ENCODE results near the gene VMO1. TPM values are rescaled to one million over a fixed set of nuclear protein-coding genes. Genes with fewer than 3 reads are reported as not detected.

Gene VMO1
- total and polyA plus RNA-seq, 2 experiments from 2014 or later, result 0.33 to 4.3 TPM

DNA sequence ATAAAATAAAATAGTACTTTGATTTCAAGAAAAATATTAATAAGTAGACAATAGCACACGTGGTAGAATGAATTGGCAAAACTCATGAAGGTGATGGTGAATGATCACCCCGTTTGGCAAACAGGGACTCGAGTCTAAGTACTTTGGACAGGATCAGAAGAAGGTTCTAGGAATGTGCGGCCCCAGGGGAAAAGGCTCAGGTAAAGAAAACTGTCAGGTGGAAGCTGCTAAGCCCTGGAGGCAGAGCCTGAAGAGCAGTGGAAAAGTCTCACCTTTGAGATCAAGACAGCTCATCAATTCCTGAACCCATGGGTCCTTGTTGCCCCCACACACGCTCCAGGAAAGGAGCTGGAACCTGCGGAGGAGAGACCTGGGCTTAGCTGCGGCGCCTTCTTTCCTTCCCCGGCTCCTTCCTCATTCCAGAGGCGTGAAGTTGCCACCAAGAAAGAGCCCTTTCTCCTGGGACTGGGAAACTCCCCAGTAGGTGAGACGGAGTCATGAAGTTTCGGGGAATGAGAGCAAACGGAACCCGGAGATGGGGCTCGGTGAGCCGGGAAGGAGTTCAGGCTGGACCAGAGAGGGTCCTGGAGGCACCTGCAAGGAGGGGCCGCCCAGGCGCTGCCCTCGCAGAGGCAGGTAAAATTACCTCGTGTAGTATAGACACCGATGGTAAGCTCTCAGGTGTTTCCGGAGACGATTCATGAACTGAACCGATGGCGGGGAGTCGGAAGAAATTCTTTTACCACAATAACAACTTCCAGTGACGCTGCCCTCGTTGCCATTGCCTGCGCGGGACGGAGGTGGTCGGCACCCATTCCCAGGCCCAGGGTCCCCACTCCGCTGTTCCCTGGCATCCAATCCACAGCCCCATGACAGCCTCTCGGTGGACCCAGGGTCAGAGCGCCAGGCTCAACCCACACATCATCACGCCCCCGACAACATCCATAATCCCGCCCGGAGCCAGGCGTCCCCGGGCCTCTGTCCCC is 47.7 kb downstream of the VMO1 start:
- DNase-seq (ENCODE audit: low spot score), result peak; percentile 71
- Histone ChIP-seq H2AFZ (peak overlapping the region; percentile 91), H3K4me1 (ENCODE audit: insufficient read depth) (peaks cover 5% of the 10 kb centered on the region), H3K9me3 (ENCODE audit: low read depth) (no peaks in the 10 kb centered on the region), H3K27me3 (peaks cover 12% of the 10 kb centered on the region), H3K9me2 (replicated peaks; ENCODE audit: insufficient read depth) (no peaks in the 10 kb centered on the region), H3K4me3 (peak overlapping the region; percentile 91), H3K4me2 (peak overlapping the region; percentile 98), H3K36me3 (replicated peaks; ENCODE audit: insufficient read depth, low read depth) (no peaks in the 10 kb centered on the region), H3K79me2 (no peaks in the 10 kb centered on the region), H3K27ac (peak overlapping the region; percentile 92), H4K20me1 (ENCODE audit: insufficient read depth, poor library complexity, severe bottlenecking) (no peaks in the 10 kb centered on the region)
- TF ChIP-seq CTCF (IDR thresholded peaks at IDR 0.05; ENCODE audit: poor library complexity) (no peak), EZH2 (IDR thresholded peaks at IDR 0.05; ENCODE audit: borderline replicate concordance) (no peak), EZH2phosphoT487 (IDR thresholded peaks at IDR 0.05; ENCODE audit: low read depth, severe bottlenecking, unreplicated experiment) (no peak)
- WGBS (ENCODE audit: low lambda C conversion rate, missing lambda C conversion rate), result 15% methylated on average over 38 of the region's 41 CpGs

- H3K36me3 ChIP-seq (replicated peaks; ENCODE audit: insufficient read depth, low read depth), result no peaks in the 10 kb centered on the region
- H3K9me2 ChIP-seq (replicated peaks; ENCODE audit: insufficient read depth), result no peaks in the 10 kb centered on the region
- peaks cover 12% of the 10 kb centered on the region for H3K27me3 ChIP-seq
- H3K79me2 ChIP-seq, result peaks cover 5% of the 10 kb centered on the region
- H3K4me2 ChIP-seq, result no peak overlapping the region
- no peaks in the 10 kb centered on the region for H4K20me1 ChIP-seq (ENCODE audit: insufficient read depth, poor library complexity, severe bottlenecking)
- TF ChIP-seq CTCF (IDR thresholded peaks at IDR 0.05; ENCODE audit: poor library complexity) (no peak), EZH2phosphoT487 (IDR thresholded peaks at IDR 0.05; ENCODE audit: low read depth, severe bottlenecking, unreplicated experiment) (no peak), EZH2 (IDR thresholded peaks at IDR 0.05; ENCODE audit: borderline replicate concordance) (no peak)
- no peak for DNase-seq (ENCODE audit: low spot score)
- H3K27ac ChIP-seq, result peak overlapping the region; percentile 49
- H2AFZ ChIP-seq, result no peak overlapping the region
- 69% methylated on average over 9 of the region's 9 CpGs for WGBS (ENCODE audit: low lambda C conversion rate, missing lambda C conversion rate)
- H3K4me3 ChIP-seq, result no peak overlapping the region
- peaks cover 5% of the 10 kb centered on the region for H3K4me1 ChIP-seq (ENCODE audit: insufficient read depth)
- no peaks in the 10 kb centered on the region for H3K9me3 ChIP-seq (ENCODE audit: low read depth)
These were observed 50.1 kb downstream of the VMO1 start for GRCh38 chr17:4735876-4736651.

Other genes starting within 250 kb of the VMO1 start
- 17.9 and 23.7 TPM in 2 replicates for gene MYBBP1A, start 231.0 kb downstream of the VMO1 start, total RNA-seq
- gene MYBBP1A, start 231.0 kb downstream of the VMO1 start, polyA plus RNA-seq, result 44.1 and 46.5 TPM in 2 replicates
- gene GGT6, start 225.8 kb downstream of the VMO1 start, total RNA-seq, result 0.32 TPM in 1 of 2 replicates, not detected in the other
- not detected in 2 replicates for gene GGT6, start 225.8 kb downstream of the VMO1 start, polyA plus RNA-seq
- 41.5 and 56.8 TPM in 2 replicates for gene SMTNL2, start 201.8 kb downstream of the VMO1 start, total RNA-seq
- gene SMTNL2, start 201.8 kb downstream of the VMO1 start, polyA plus RNA-seq, result 106 TPM in 2 replicates
- gene ALOX15, start 144.7 kb downstream of the VMO1 start, total RNA-seq, result 1.9 and 2.1 TPM in 2 replicates
- gene ALOX15, start 144.7 kb downstream of the VMO1 start, polyA plus RNA-seq, result 5.5 and 7.5 TPM in 2 replicates
- 17.6 and 18.5 TPM in 2 replicates for gene PELP1, start 82.2 kb downstream of the VMO1 start, total RNA-seq
- gene PELP1, start 82.2 kb downstream of the VMO1 start, polyA plus RNA-seq, result 35.2 and 42.9 TPM in 2 replicates
- gene ARRB2, start 75.7 kb downstream of the VMO1 start, total RNA-seq, result 15.3 and 17.4 TPM in 2 replicates
- 20.0 and 21.1 TPM in 2 replicates for gene ARRB2, start 75.7 kb downstream of the VMO1 start, polyA plus RNA-seq
- gene MED11, start 54.9 kb downstream of the VMO1 start, total RNA-seq, result 36.3 and 36.9 TPM in 2 replicates
- 39.4 and 42.7 TPM in 2 replicates for gene MED11, start 54.9 kb downstream of the VMO1 start, polyA plus RNA-seq
- 1.6 and 2.9 TPM in 2 replicates for gene ZMYND15, start 46.5 kb downstream of the VMO1 start, total RNA-seq
- gene ZMYND15, start 46.5 kb downstream of the VMO1 start, polyA plus RNA-seq, result 4.1 and 4.8 TPM in 2 replicates
- gene CXCL16, start 46.4 kb downstream of the VMO1 start, total RNA-seq, result 38.7 and 39.9 TPM in 2 replicates
- gene CXCL16, start 46.4 kb downstream of the VMO1 start, polyA plus RNA-seq, result 73.2 and 82.5 TPM in 2 replicates
- gene TM4SF5, start 14.5 kb downstream of the VMO1 start, total RNA-seq, result 16.7 and 20.8 TPM in 2 replicates
- gene TM4SF5, start 14.5 kb downstream of the VMO1 start, polyA plus RNA-seq, result 42.6 and 54.0 TPM in 2 replicates
- gene GLTPD2, start 2.6 kb upstream of the VMO1 start, total RNA-seq, result 36.4 and 40.1 TPM in 2 replicates
- 80.7 and 100.0 TPM in 2 replicates for gene GLTPD2, start 2.6 kb upstream of the VMO1 start, polyA plus RNA-seq
- 126 and 154 TPM in 2 replicates for gene PSMB6, start 9.8 kb upstream of the VMO1 start, total RNA-seq
- 287 and 295 TPM in 2 replicates for gene PSMB6, start 9.8 kb upstream of the VMO1 start, polyA plus RNA-seq
- 13.9 and 25.2 TPM in 2 replicates for gene PLD2, start 20.8 kb upstream of the VMO1 start, total RNA-seq
- gene PLD2, start 20.8 kb upstream of the VMO1 start, polyA plus RNA-seq, result 21.8 and 27.3 TPM in 2 replicates
- gene MINK1, start 47.0 kb upstream of the VMO1 start, total RNA-seq, result 24.4 and 45.3 TPM in 2 replicates
- gene MINK1, start 47.0 kb upstream of the VMO1 start, polyA plus RNA-seq, result 39.7 and 49.4 TPM in 2 replicates
- 7.4 and 9.1 TPM in 2 replicates for gene C17orf107, start 113.2 kb upstream of the VMO1 start, total RNA-seq
- gene C17orf107, start 113.2 kb upstream of the VMO1 start, polyA plus RNA-seq, result 8.8 and 14.1 TPM in 2 replicates
- gene CHRNE, start 116.7 kb upstream of the VMO1 start, total RNA-seq, result 0.60 and 1.0 TPM in 2 replicates
- gene CHRNE, start 116.7 kb upstream of the VMO1 start, polyA plus RNA-seq, result 0.83 and 1.2 TPM in 2 replicates
- not detected in 2 replicates for gene GP1BA, start 145.9 kb upstream of the VMO1 start, total RNA-seq
- 0.06 TPM in 1 of 2 replicates, not detected in the other for gene GP1BA, start 145.9 kb upstream of the VMO1 start, polyA plus RNA-seq
- 42.9 and 59.5 TPM in 2 replicates for gene SLC25A11, start 153.7 kb upstream of the VMO1 start, total RNA-seq
- 78.7 and 84.8 TPM in 2 replicates for gene SLC25A11, start 153.7 kb upstream of the VMO1 start, polyA plus RNA-seq
- 59.2 and 65.1 TPM in 2 replicates for gene RNF167, start 153.9 kb upstream of the VMO1 start, total RNA-seq
- gene RNF167, start 153.9 kb upstream of the VMO1 start, polyA plus RNA-seq, result 66.5 and 75.3 TPM in 2 replicates
- gene PFN1, start 162.2 kb upstream of the VMO1 start, total RNA-seq, result 244 and 280 TPM in 2 replicates
- gene PFN1, start 162.2 kb upstream of the VMO1 start, polyA plus RNA-seq, result 706 and 713 TPM in 2 replicates
- 16.3 and 18.7 TPM in 2 replicates for gene ENO3, start 164.8 kb upstream of the VMO1 start, total RNA-seq
- 30.2 and 40.4 TPM in 2 replicates for gene ENO3, start 164.8 kb upstream of the VMO1 start, polyA plus RNA-seq
- 64.3 and 85.7 TPM in 2 replicates for gene SPAG7, start 181.5 kb upstream of the VMO1 start, total RNA-seq
- 194 and 224 TPM in 2 replicates for gene SPAG7, start 181.5 kb upstream of the VMO1 start, polyA plus RNA-seq
- 6.9 and 12.5 TPM in 2 replicates for gene CAMTA2, start 201.3 kb upstream of the VMO1 start, total RNA-seq
- 45.6 and 47.5 TPM in 2 replicates for gene CAMTA2, start 201.3 kb upstream of the VMO1 start, polyA plus RNA-seq
- 1.6 and 2.7 TPM in 2 replicates for gene INCA1, start 211.2 kb upstream of the VMO1 start, total RNA-seq
- 4.1 and 5.5 TPM in 2 replicates for gene INCA1, start 211.2 kb upstream of the VMO1 start, polyA plus RNA-seq
- gene KIF1C, start 211.6 kb upstream of the VMO1 start, total RNA-seq, result 51.3 and 59.4 TPM in 2 replicates
- 65.2 and 75.9 TPM in 2 replicates for gene KIF1C, start 211.6 kb upstream of the VMO1 start, polyA plus RNA-seq
- 0.13 TPM in 1 of 2 replicates, not detected in the other for gene SLC52A1, start 249.1 kb upstream of the VMO1 start, total RNA-seq
- 0.16 TPM in 1 of 2 replicates, not detected in the other for gene SLC52A1, start 249.1 kb upstream of the VMO1 start, polyA plus RNA-seq